Stimulated activated CD4-positive, alpha-beta T cell treated with anti-CD3 and anti-CD28 coated beads, TNF-alpha, amount 100 ng/mL, for 1 hour (primary cell): ENCODE data around the gene SGMS1.

Experiments
- DNase-seq, 3 donors: peaks; one replicate each; pipeline ENCODE4 v3.0.0-alpha.2; 2020; ENCODE audit warnings: low read depth in 3 of 3, low spot score in 1 of 3

The SGMS1 gene

DNA sequence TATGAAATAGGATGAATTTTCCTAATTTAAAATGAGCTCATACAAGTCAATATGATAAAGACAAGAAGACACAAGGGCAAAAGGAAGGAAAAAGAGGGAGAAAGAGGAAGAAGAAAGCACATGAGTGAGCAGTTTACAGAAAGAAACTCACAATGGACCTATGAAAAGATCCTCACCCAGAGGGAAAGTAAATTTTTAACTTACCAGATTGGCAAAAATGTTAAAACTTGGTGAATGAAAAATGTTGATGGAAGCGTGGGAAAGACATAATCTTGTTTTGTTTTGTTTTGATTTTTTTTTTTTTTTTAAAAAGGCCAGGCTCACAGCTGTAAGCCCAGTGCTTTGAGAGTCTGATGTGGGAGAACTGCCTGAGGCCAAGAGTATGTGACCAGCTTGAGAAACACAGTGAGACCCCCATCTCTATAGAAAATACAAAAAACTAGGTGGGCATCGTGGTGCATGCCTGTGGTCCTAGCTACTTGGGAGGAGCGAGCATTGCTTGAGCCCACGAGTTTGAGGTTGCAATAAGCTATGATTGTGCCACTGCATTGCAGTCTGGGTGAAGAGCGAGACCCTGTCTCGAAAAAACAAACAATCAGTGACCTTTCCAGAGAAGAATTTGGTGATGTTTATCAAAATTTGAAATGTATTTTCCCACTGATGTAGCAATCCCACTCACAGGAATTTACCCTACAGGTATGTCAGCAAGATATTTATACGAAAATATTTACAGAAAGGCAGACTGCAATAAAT lies 219.6 kb downstream of the SGMS1 start:
- DNase-seq = no peak

DNA sequence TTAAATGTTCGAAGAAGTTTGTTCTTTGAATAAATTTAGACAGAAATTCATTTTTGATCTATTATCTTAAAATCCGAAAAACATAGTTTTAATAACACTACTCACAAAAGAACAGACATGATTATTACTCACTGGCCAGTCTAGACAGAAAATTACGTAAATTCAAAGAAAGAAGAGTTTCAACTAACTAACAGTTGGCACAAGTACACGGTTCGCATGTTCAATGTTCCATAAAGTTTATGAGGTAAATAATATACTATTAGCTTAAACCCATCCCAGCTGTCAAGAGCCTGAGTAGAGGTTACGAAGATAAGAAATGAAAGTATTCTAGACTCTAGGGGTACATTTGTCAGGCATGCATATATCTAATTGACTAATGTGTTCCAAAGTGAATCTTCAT lies 220.7 kb downstream of the SGMS1 start:
- no peak for DNase-seq

- DNase-seq = no peak
Observed at GRCh38 chr10:50402466-50402865, 221.3 kb downstream of the SGMS1 start.

GRCh38 chr10:50400694-50401093 lies 223.1 kb downstream of the SGMS1 start:
- no peak for DNase-seq

- no peak for DNase-seq
Observed at GRCh38 chr10:50398823-50399222, 224.9 kb downstream of the SGMS1 start.

GRCh38 chr10:50398381-50398780 lies 225.4 kb downstream of the SGMS1 start:
- DNase-seq = no peak

- DNase-seq = no peak
Observed at GRCh38 chr10:50397312-50398140, 226.2 kb downstream of the SGMS1 start.

- no peak for DNase-seq
Observed at GRCh38 chr10:50396491-50397311, 227.1 kb downstream of the SGMS1 start.

DNA sequence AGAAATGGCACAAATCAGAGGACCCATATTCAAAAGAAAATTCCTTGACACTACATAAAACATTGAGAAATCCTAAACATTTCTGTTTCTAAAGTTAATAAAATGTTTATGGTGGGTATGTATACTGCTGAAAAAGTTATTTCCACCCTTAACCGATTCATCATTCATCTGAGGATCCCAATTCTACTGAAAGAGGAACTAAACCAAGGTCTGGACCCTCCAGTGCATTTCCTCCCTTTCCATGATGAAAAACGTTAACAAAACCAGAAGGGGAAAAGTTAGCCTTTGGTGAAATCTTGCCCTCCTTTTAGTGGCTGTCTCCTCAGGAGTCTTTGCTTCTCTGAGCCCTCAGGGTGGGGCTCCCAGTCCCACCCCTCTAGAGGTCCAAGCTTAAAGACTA lies 227.9 kb downstream of the SGMS1 start:
- DNase-seq = no peak

DNA sequence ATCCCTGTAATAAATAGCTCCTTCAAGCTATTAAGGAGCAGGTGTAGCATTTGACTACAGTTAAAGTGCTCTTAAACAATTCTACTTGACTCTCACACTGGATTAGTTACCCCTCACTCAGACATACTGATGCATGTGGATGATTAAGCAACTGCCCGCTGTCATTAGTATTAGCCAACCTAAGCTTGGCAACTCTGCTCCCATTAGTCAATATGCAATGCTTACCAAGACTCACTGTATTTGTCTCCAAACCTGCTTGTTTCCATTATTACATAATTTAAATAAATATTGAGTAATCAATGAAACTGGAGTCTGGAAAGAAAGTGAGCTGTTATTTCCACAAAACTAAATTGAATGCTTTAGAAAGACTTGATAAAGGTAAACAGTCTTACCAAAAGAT lies 228.5 kb downstream of the SGMS1 start:
- DNase-seq = no peak

- no peak for DNase-seq
Observed at GRCh38 chr10:50394832-50395231, 228.9 kb downstream of the SGMS1 start.

DNA sequence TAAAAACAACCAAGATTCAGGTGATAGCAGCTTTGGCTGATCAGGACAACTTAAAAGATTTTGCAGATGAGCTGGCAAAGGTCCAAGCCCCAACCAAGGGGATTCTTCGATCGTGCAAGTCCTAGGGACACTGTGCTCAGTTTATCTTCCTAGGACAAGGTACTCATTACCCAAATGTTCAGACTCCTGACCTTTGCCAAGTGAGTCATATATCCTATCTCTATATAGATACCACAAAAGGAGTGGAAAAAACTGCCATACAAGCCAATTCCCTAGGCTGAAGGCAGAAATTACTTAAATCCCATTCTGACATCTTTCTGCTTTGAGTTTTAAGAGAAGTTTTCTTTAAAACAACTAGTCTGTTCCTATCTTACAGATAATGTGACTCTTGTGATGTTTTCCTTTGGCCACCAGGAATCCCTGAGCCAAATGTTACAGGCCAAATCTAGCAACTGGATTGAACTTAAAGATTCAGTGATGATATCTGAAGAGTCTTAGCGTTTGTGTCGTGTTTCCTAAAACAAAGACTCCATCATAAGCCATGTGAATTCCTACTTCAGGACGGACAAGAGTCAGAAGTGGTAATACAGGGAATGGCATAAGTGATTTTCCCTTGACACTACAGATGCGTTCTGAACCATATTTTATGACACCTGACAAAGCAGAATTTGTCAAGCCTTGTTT lies 229.8 kb downstream of the SGMS1 start:
- DNase-seq = no peak

GRCh38 chr10:50392966-50393718 lies 230.6 kb downstream of the SGMS1 start:
- no peak for DNase-seq

GRCh38 chr10:50392426-50392825 lies 231.3 kb downstream of the SGMS1 start:
- no peak for DNase-seq

- no peak for DNase-seq
Observed at GRCh38 chr10:50390302-50390701, 233.5 kb downstream of the SGMS1 start.

GRCh38 chr10:50388181-50388580 lies 235.6 kb downstream of the SGMS1 start:
- no peak for DNase-seq

GRCh38 chr10:50387732-50388073 lies 236.1 kb downstream of the SGMS1 start:
- no peak for DNase-seq

- DNase-seq = no peak
Observed at GRCh38 chr10:50387007-50387731, 236.6 kb downstream of the SGMS1 start.

DNA sequence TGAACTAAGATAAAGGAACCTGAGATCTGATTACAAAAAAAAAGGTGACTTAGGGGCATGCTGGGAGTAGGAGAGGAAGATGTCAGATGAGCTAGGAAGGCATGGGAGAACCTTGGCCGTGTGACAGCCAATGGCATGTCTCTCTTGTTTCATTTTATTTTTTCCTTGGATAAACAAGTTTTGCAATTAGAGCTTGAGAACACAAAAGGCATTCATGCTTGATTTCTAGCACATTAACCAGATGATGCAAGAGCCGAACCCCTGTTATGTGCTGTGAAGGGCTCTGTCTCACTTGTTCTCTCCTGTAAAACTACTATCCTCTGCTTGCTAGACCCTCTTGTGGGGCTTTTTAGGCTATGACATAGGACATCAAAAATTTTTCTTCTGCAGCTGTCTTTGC lies 238.1 kb downstream of the SGMS1 start:
- DNase-seq = no peak

DNA sequence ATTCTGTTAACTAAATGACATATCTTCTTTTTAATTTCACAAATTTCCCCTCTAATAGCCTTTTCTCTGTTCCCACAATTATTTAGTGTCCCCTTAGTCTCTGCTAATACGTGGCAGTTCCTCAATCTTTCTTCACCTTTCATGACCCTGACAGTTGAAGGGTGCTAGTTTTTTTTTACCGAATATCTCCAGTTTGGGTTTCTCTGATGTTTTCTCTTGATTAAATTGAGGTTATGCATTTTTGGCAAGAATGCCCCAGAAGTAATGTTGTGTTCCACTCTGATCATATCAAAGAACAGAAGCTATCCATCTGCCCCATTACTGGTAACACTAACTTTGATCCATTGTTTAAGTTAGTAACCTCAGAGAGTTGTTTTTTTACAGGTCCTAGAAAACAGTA lies 238.9 kb downstream of the SGMS1 start:
- no peak for DNase-seq
